Upper lobe of left lung (tissue), 6 donors: ENCODE data around the gene GINS1. TPM values are rescaled to one million over a fixed set of nuclear protein-coding genes. Genes with fewer than 3 reads are reported as not detected.

ENCODE experiments used
- ATAC-seq, 2 donors: fragments of 200-7000 bp; cut with Tn5 transposase; one replicate each; pipeline ENCODE4 v1.9.1; 2022; ENCODE audit warnings: mild to moderate bottlenecking in 2 of 2, moderate library complexity in 2 of 2; ENCODE audit not compliant: low FRiP score in 2 of 2
- DNase-seq, 2 donors: peaks; one replicate each; pipeline ENCODE4 v3.0.0-alpha.2; 2019 to 2020
- H3K27ac ChIP-seq, 4 donors: fragments of 200-600 bp; sonication (generic); one replicate each; pipeline ENCODE4 v1.5.1; 2016 to 2019
- H3K27me3 ChIP-seq, 4 donors: fragments of 200-600 bp; sonication (generic); one replicate each; pipeline ENCODE4 v1.5.1; 2017 to 2019
- H3K36me3 ChIP-seq, 4 donors: fragments of 200-600 bp; sonication (generic); one replicate each; pipeline ENCODE4 v1.5.1; 2016 to 2019
- H3K4me1 ChIP-seq, 4 donors: fragments of 200-600 bp; sonication (generic); one replicate each; pipeline ENCODE4 v1.5.1; 2018 to 2019
- H3K4me3 ChIP-seq, 4 donors: fragments of 200-600 bp; sonication (generic); one replicate each; pipeline ENCODE4 v1.5.1; 2017 to 2019; ENCODE audit warnings: mild to moderate bottlenecking in 2 of 4, moderate library complexity in 1 of 4
- H3K9me3 ChIP-seq, 4 donors: fragments of 200-600 bp; sonication (generic); one replicate each; pipeline ENCODE4 v1.5.1; 2018 to 2019
- CTCF ChIP-seq, 6 experiments: fragments of 450-650 bp in 4 of 6; fragments of 200-600 bp in 2 of 6; sonication (generic) in 2 of 6; IDR thresholded peaks; one replicate each; pipeline ENCODE4 v1.5.1; 2016 to 2019; ENCODE audit warnings: antibody characterized with exemption in 6 of 6
- EP300 ChIP-seq, 4 donors: sonication (generic); formaldehyde crosslinking; IDR thresholded peaks; one replicate each; pipeline ENCODE4 v1.5.1; 2017; ENCODE audit warnings: antibody characterized with exemption in 4 of 4, control low read depth in 2 of 4
- POLR2A ChIP-seq, 4 donors: fragments of 450-650 bp; IDR thresholded peaks; one replicate each; pipeline ENCODE4 v1.5.1; 2016 to 2017; ENCODE audit warnings: antibody characterized with exemption in 4 of 4, mild to moderate bottlenecking in 2 of 4
- POLR2AphosphoS5 ChIP-seq, 2 donors: sonication (generic); formaldehyde crosslinking; IDR thresholded peaks; one replicate each; pipeline ENCODE4 v1.5.1; 2017; ENCODE audit warnings: antibody characterized with exemption in 2 of 2
- WGBS, 2 donors: methylation state at CpG; one replicate each; pipeline ENCODE4 v1.1.5; 2017 to 2018; 5-methylcytosine and 5-hydroxymethylcytosine counted together
- total RNA-seq, 6 donors: library from RNA; depleted of rRNA in 4 of 6; stranded (reverse); fragments of >200 nt in 4 of 6; gene quantifications; one replicate each; pipeline versions ENCODE4 v1.1.0 to v1.2.1, GENCODE V29; 2016 to 2021
- donor health status: DM: no; HTN: no; CAD: no; lungs with moderate emphysema.
- donor health status: DM: no; HTN: yes; CAD: no; lungs with severe emphysema.

GINS1 gene
- total RNA-seq, 6 donors from 2014 or later: under 0.01 to 1.8 (median 0.77) TPM

- Histone ChIP-seq H3K4me3 (no peak overlapping the region), H3K4me1 (no peaks in the 10 kb centered on the region), H3K36me3 (no peaks in the 10 kb centered on the region), H3K27ac (no peak overlapping the region), H3K27me3 (no peaks in the 10 kb centered on the region), H3K9me3 (peaks cover 0 to 27% (median 13%) of the 10 kb centered on the region in 4 donors)
- 95 to 99% methylated on average over 7 of the region's 7 CpGs for WGBS, 2 donors
- TF ChIP-seq CTCF (IDR thresholded peaks at IDR 0.05): no peak
- TF ChIP-seq POLR2A (IDR thresholded peaks at IDR 0.05): no peak
- TF ChIP-seq POLR2AphosphoS5 (IDR thresholded peaks at IDR 0.05): no peak
- no peak for TF ChIP-seq EP300 (IDR thresholded peaks at IDR 0.05)
- ATAC-seq (no peak), DNase-seq (no peak)
These were observed 4.9 kb upstream of the GINS1 start for GRCh38 chr20:25402583-25402982.

- H3K27ac ChIP-seq: peak overlapping the region in 1 of 4 donors; percentile 69
- H3K4me3 ChIP-seq: peak overlapping the region in 3 of 4 donors; percentile 63 to 78 (median 70)
- TF ChIP-seq EP300 (IDR thresholded peaks at IDR 0.05): no peak
- no peak for TF ChIP-seq POLR2AphosphoS5 (IDR thresholded peaks at IDR 0.05)
- TF ChIP-seq CTCF (IDR thresholded peaks at IDR 0.05): no peak
- no peak for TF ChIP-seq POLR2A (IDR thresholded peaks at IDR 0.05)
- peaks cover 6 to 10% (median 8%) of the 10 kb centered on the region in 4 donors for H3K4me1 ChIP-seq
- 1 to 6% methylated on average over 4 of the region's 4 CpGs for WGBS, 2 donors
- H3K36me3 ChIP-seq: no peaks in the 10 kb centered on the region
- H3K27me3 ChIP-seq: no peaks in the 10 kb centered on the region
- DNase-seq: no peak
- peaks cover 0 to 10% (median 4%) of the 10 kb centered on the region in 4 donors for H3K9me3 ChIP-seq
- ATAC-seq: no peak
These were observed 686 bp downstream of the GINS1 start for GRCh38 chr20:25408170-25408547.

GRCh38 chr20:25408890-25409289 is 1.4 kb downstream of the GINS1 start:
- TF ChIP-seq POLR2AphosphoS5 (IDR thresholded peaks at IDR 0.05): no peak
- TF ChIP-seq CTCF (IDR thresholded peaks at IDR 0.05): no peak
- TF ChIP-seq POLR2A (IDR thresholded peaks at IDR 0.05): no peak
- no peak for TF ChIP-seq EP300 (IDR thresholded peaks at IDR 0.05)
- Histone ChIP-seq H3K36me3 (no peaks in the 10 kb centered on the region), H3K27ac (no peak overlapping the region), H3K9me3 (peaks cover 0 to 3% (median 0%) of the 10 kb centered on the region in 4 donors), H3K27me3 (no peaks in the 10 kb centered on the region), H3K4me1 (peaks cover 6 to 10% (median 8%) of the 10 kb centered on the region in 4 donors), H3K4me3 (no peak overlapping the region)
- no peak for DNase-seq
- no peak for ATAC-seq
- 93 to 94% methylated on average over 5 of the region's 5 CpGs for WGBS, 2 donors

- Histone ChIP-seq H3K4me3 (no peak overlapping the region), H3K36me3 (no peaks in the 10 kb centered on the region), H3K9me3 (no peaks in the 10 kb centered on the region), H3K4me1 (no peaks in the 10 kb centered on the region), H3K27me3 (no peaks in the 10 kb centered on the region), H3K27ac (no peak overlapping the region)
- TF ChIP-seq POLR2A (IDR thresholded peaks at IDR 0.05) (no peak), EP300 (IDR thresholded peaks at IDR 0.05) (no peak), CTCF (IDR thresholded peaks at IDR 0.05) (no peak), POLR2AphosphoS5 (IDR thresholded peaks at IDR 0.05) (no peak)
- 94 to 100% methylated on average over 1 of the region's 1 CpG for WGBS, 2 donors
- DNase-seq (no peak), ATAC-seq (no peak)
These were observed 11.3 kb downstream of the GINS1 start for GRCh38 chr20:25418776-25419175.

- Histone ChIP-seq H3K27me3 (no peaks in the 10 kb centered on the region), H3K36me3 (no peaks in the 10 kb centered on the region), H3K4me3 (no peak overlapping the region), H3K9me3 (no peaks in the 10 kb centered on the region), H3K4me1 (no peaks in the 10 kb centered on the region), H3K27ac (no peak overlapping the region)
- ATAC-seq (no peak), DNase-seq (no peak)
- TF ChIP-seq CTCF (IDR thresholded peaks at IDR 0.05) (no peak), POLR2AphosphoS5 (IDR thresholded peaks at IDR 0.05) (no peak), EP300 (IDR thresholded peaks at IDR 0.05) (no peak), POLR2A (IDR thresholded peaks at IDR 0.05) (no peak)
These were observed 13.6 kb downstream of the GINS1 start for GRCh38 chr20:25421102-25421501.
